OCI-M1 (cell line): ENCODE measurements around the gene HYAL2.

Experiments used
- DNase-seq: peaks from one replicate; lab custom pipeline; 2025; lab: John Stamatoyannopoulos, UW

The HYAL2 gene

GRCh38 chr3:50322386-50323091 lies at the start of gene HYAL2:
HYAL2 (minus strand) TSS chr3:50322745; CDS start chr3:50320489, 2,256 bp downstream.
- DNase-seq, result no peak

GRCh38 chr3:50371133-50371685 lies 48.7 kb upstream of the HYAL2 start:
- DNase-seq, result no peak

- peak; percentile 64 for DNase-seq
Measured at GRCh38 chr3:50370594-50370993, 48.0 kb upstream of the HYAL2 start.

GRCh38 chr3:50369012-50369670 lies 46.6 kb upstream of the HYAL2 start:
- no peak for DNase-seq

- DNase-seq, result no peak
Measured at GRCh38 chr3:50365842-50366220, 43.3 kb upstream of the HYAL2 start.

GRCh38 chr3:50365080-50365841 lies 42.7 kb upstream of the HYAL2 start:
- DNase-seq, result peak; percentile 69

GRCh38 chr3:50364573-50365079 lies 42.1 kb upstream of the HYAL2 start:
- DNase-seq, result no peak

- DNase-seq, result no peak
Measured at GRCh38 chr3:50359760-50360110, 37.2 kb upstream of the HYAL2 start.

GRCh38 chr3:50358911-50359759 lies 36.6 kb upstream of the HYAL2 start, which contains the start of gene TMEM115:
TMEM115 (minus strand) TSS chr3:50359521; CDS start chr3:50359063, 458 bp downstream.
- peak; percentile 94 for DNase-seq

- no peak for DNase-seq
Measured at GRCh38 chr3:50358355-50358910, 35.9 kb upstream of the HYAL2 start.

GRCh38 chr3:50357481-50357880 lies 34.9 kb upstream of the HYAL2 start:
- no peak for DNase-seq

- peak; percentile 10 for DNase-seq
Measured at GRCh38 chr3:50356553-50356952, 34.0 kb upstream of the HYAL2 start.

GRCh38 chr3:50355829-50356552 lies 33.4 kb upstream of the HYAL2 start:
- no peak for DNase-seq

GRCh38 chr3:50354850-50355249 lies 32.3 kb upstream of the HYAL2 start:
- DNase-seq, result no peak

GRCh38 chr3:50354186-50354764 lies 31.7 kb upstream of the HYAL2 start:
- DNase-seq, result peak; percentile 18

GRCh38 chr3:50353245-50354004 lies 30.9 kb upstream of the HYAL2 start:
- DNase-seq, result no peak

GRCh38 chr3:50352781-50353180 lies 30.2 kb upstream of the HYAL2 start:
- peak; percentile 23 for DNase-seq

- no peak for DNase-seq
Measured at GRCh38 chr3:50351323-50351697, 28.8 kb upstream of the HYAL2 start.
